Lower leg skin (tissue), 4 donors: ENCODE results near the gene KIAA1671. TPM values are rescaled to one million over a fixed set of nuclear protein-coding genes. Genes with fewer than 3 reads are reported as not detected.

Experiments used
- DNase-seq, 2 donors: peaks; one replicate each; pipeline ENCODE4 v3.0.0-alpha.2; 2019; ENCODE audit warnings: low spot score in 2 of 2
- H3K4me3 ChIP-seq: fragments of 200-600 bp; sonication (generic); 2 replicates; pipeline ENCODE4 v1.5.1; 2017; ENCODE audit warnings: mild to moderate bottlenecking, low read depth; ENCODE audit not compliant: poor library complexity, severe bottlenecking
- POLR2A ChIP-seq, 2 donors: fragments of 450-650 bp; IDR thresholded peaks; one replicate each; pipeline ENCODE4 v1.6.1; 2016 to 2017; ENCODE audit warnings: antibody characterized with exemption in 2 of 2, mild to moderate bottlenecking in 1 of 2, moderate library complexity in 1 of 2
- WGBS, 2 donors: methylation state at CpG; one replicate each; pipeline ENCODE4 v1.1.5; 2018; 5-methylcytosine and 5-hydroxymethylcytosine counted together
- intact Hi-C: fragments of 100-400 bp; cut with DNase I; formaldehyde crosslinking; loops from one replicate; pipeline ENCODE4 v1.15.0; 2023; ENCODE audit warnings: low total_unique reads
- total RNA-seq, 4 donors: library from RNA; depleted of rRNA; stranded (reverse); fragments of >200 nt; gene quantifications; one replicate each; pipeline ENCODE4 v1.1.0, GENCODE V29; 2016
- TF ChIP-seq, protein P1 (sequence below), 3 donors: fragments of 450-650 bp; IDR thresholded peaks; one replicate each; pipeline ENCODE4 v1.5.1; 2016; ENCODE audit warnings: antibody characterized with exemption in 3 of 3, mild to moderate bottlenecking in 3 of 3, moderate library complexity in 2 of 3

KIAA1671 gene
- total RNA-seq, 4 donors from 2014 or later, result 60.0 to 87.8 (median 85.1) TPM

DNA sequence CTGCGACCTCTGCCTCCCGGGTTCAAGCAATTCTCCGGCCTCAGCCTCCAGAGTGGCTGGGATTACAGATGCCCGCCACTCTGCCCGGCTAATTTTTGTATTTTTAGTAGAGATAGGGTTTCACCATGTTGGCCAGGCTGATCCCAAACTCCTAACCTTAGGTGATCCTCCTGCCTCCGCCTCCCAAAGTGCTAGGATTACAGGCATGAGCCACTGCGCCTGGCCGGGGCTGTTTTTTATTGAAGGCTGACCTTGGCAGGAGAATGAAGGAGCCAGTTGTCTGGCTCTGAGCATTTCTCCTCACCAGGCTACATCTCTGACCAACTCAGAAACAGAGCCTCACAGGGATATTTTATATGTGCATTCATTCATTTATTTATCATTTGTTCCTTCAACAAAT lies 2.3 kb downstream of the KIAA1671 start:
- no peak overlapping the region for H3K4me3 ChIP-seq
- DNase-seq, result no peak
- intact Hi-C loops, result loop anchor here (5.0 kb wide), 1 partner anchor 92 kb away; no protein-coding TSS in a partner anchor
- no peak for TF ChIP-seq POLR2A (IDR thresholded peaks at IDR 0.05)
- TF ChIP-seq, protein P1, sequence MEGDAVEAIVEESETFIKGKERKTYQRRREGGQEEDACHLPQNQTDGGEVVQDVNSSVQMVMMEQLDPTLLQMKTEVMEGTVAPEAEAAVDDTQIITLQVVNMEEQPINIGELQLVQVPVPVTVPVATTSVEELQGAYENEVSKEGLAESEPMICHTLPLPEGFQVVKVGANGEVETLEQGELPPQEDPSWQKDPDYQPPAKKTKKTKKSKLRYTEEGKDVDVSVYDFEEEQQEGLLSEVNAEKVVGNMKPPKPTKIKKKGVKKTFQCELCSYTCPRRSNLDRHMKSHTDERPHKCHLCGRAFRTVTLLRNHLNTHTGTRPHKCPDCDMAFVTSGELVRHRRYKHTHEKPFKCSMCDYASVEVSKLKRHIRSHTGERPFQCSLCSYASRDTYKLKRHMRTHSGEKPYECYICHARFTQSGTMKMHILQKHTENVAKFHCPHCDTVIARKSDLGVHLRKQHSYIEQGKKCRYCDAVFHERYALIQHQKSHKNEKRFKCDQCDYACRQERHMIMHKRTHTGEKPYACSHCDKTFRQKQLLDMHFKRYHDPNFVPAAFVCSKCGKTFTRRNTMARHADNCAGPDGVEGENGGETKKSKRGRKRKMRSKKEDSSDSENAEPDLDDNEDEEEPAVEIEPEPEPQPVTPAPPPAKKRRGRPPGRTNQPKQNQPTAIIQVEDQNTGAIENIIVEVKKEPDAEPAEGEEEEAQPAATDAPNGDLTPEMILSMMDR (IDR thresholded peaks at IDR 0.05), result no peak
- 87 to 89% methylated on average over 8 of the region's 8 CpGs for WGBS, 2 donors

DNA sequence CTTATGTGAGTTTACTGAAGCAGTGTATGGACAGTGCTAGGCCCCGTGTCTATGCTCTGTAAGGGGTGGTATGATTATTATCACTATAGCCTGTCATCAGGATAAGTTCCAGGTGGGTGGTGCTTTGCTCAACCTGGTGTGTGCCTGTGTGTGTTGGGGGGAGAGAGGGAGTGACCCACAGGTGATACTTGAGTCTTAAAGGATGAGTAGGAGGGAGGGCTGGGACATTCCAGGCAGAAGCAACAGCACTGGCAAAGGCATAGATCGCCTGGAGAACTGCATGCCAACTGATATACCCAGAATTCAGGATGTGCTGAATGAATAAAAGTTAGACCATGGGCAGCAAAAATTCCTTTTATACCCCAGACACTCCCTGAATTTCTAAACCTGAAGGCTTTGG lies 4.5 kb downstream of the KIAA1671 start:
- intact Hi-C loops, result no loop called here
- WGBS, 2 donors, result 63 to 66% methylated on average over 2 of the region's 2 CpGs
- no peak overlapping the region for H3K4me3 ChIP-seq
- TF ChIP-seq POLR2A (IDR thresholded peaks at IDR 0.05), result no peak
- DNase-seq, result no peak

DNA sequence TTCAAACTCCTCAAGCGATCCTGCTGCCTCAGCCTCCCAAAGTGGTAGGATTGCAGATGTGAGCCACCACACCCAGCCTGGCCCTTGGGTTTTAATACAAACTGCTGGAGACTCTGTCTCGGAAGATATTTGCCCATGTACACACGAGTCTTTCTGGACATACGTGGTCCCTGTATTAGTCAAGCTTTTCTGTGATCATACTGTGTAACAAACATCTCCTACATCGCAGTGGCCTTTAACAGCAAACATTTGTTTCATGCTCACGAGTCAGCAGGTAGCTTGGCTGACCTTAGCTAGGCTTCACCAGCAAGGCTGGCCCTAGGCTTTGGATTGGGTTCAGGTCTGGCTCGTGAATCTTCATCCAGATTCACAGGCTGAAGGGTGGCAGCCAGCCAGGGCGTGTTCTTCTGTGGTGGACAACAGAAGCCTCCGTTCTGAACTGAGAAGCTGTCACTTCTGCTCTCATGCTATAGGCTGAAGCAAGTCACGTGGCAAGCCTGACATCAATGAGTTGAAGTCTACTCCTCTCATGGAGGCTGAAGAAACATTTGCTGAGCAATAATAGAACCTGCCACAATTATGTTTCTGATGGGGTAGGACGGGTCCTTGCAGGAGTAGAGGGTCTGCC lies 8.8 kb downstream of the KIAA1671 start:
- no peak for TF ChIP-seq POLR2A (IDR thresholded peaks at IDR 0.05)
- TF ChIP-seq, protein P1 (IDR thresholded peaks at IDR 0.05), result no peak
- WGBS, 2 donors, result 85 to 92% methylated on average over 11 of the region's 11 CpGs
- DNase-seq, result no peak
- no peak overlapping the region for H3K4me3 ChIP-seq
- intact Hi-C loops, result no loop called here

DNA sequence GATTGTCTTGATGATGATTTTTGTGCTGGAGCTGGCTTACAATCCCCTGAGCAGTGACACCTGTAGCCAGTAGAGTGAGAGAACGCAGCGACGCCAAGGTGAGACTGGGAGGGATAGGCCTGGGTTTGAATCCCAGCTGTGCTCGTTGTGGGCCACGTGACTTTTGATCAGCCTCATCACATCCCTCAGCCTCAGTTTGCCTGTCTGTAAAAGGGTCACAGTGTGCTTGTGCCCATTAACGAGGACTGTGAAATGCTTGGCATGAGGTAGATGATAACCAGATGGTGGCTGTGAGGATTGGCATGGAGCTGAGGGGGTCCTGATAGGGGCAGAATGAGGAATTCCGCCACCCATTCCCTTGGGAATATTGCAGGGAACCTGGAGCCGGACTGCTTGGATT lies 9.6 kb downstream of the KIAA1671 start:
- no peak overlapping the region for H3K4me3 ChIP-seq
- intact Hi-C loops, result no loop called here
- TF ChIP-seq, protein P1 (IDR thresholded peaks at IDR 0.05), result no peak
- TF ChIP-seq POLR2A (IDR thresholded peaks at IDR 0.05), result no peak
- no peak for DNase-seq
- whole genome bisulfite sequencing, 2 donors, result 91 to 94% methylated on average over 8 of the region's 8 CpGs

- 85 to 92% methylated on average over 11 of the region's 11 CpGs for WGBS, 2 donors
- intact Hi-C loops, result no loop called here
- H3K4me3 ChIP-seq, result no peak overlapping the region
- no peak for TF ChIP-seq POLR2A (IDR thresholded peaks at IDR 0.05)
- DNase-seq, result no peak
Measured at GRCh38 chr22:24962835-24963234, 10.3 kb downstream of the KIAA1671 start.

DNA sequence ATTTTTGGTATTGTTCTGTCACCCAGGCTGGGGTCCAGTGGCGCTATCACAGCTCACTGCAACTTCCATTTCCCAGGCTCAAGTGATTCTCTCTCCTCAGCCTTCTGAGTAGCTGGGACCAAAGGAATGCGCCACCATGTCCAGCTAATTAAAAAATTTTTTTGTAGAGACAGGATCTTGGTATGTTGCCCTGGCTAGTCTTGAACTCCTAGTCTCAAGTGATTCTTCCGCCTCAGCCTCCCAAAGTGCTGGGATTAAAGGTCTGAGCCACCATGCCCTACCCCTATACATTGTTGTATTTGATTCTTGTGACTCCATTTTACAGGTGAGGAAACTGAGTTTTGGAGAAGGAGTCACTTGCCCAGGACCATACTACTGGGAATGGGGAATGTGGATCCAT lies 11.9 kb downstream of the KIAA1671 start:
- no peak for TF ChIP-seq POLR2A (IDR thresholded peaks at IDR 0.05)
- TF ChIP-seq, protein P1 (IDR thresholded peaks at IDR 0.05), result no peak
- no peak for DNase-seq
- no peak overlapping the region for H3K4me3 ChIP-seq
- intact Hi-C loops, result no loop called here
- 81 to 86% methylated on average over 3 of the region's 3 CpGs for WGBS, 2 donors
